ENCODE data around the gene ANKS1B.

Gene ANKS1B

DNA sequence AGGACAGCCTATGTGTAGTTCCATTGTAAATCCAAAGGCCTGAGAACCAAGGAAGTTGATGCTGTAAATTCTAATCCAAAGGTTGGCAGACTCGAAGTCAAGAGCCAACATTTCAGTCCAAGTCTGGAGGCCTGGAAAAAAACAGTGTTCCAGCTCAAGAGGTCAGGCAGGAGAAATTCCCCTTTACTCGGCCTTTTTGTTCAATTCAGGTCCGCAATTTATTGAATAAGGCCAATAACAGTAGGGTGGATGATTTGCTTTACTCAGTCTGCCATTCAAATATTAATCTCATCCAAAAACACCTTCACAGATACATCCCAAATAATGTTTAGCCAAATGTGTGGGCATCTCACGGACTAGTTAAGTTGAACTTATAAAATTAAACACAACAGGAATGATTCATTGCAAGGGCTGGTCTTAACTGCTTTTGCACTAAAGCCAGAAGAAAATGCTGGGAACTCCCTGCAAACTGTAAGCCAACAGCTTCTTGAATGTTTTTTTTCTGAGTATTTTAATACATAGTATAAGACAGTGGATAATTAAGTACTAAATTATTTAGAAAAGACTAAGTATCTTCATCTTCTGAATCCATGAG lies 534.6 kb downstream of the ANKS1B start:
- no peak for DNase-seq (ENCODE audit: low read depth)

DNA sequence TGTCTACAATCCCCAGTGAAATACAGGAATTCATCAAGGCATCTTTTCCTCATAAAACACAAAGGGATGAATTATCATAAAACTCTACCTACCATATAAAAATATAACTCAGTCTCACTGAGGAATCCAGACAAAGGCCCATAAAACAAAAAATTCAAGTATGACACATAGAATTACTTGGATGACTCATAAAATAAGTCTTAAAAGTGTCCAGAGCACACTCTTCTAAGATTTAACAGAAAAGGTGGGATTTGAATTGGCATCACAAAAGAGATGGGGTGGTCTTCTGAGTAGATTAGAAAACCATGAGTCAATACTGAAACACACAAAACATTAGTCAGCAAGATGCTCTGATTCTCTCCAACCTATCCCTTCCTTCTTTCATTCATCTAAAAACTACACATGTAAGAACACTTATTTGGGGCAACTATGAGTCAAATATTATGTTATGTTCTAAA lies 539.8 kb downstream of the ANKS1B start:
- no peak for DNase-seq (ENCODE audit: low read depth)

DNA sequence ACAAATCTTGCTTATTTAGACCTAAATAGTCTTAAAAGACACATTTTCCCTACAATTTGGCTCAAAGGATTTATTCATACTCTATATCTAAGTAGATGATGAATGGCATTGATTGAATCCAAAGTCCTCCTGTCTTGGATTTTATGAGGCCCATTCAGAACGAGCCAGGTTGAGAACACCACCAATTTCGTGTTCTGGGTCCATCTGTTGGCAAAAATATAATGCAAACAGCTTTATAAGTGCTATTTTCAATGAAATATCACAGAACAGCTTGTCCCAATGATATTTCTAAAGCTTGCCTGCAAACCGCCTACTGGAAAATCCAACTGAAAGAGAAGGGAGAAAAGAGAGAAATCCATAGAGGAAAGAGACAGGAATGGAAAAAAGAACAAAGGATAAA lies 542.0 kb downstream of the ANKS1B start:
- DNase-seq (ENCODE audit: low read depth) = no peak

DNA sequence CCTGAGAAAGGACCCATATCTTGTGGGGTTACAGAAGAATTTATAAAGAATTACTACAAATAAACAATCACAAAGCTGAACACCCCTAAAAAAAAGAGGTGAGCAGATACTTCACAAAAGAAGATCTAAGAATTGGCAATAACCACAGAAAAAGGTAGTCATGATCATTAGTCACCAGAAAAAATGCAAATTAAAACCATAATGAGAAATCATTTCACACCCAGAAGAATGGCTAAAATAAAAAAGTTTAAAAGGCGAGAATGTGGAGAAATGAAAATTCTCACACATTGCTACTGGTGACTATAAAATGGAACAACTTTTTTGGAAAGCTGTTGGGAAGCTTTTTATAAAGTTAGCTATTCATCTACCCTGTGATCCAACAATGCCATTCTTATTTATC lies 545.3 kb downstream of the ANKS1B start:
- DNase-seq (ENCODE audit: low read depth) = no peak

DNA sequence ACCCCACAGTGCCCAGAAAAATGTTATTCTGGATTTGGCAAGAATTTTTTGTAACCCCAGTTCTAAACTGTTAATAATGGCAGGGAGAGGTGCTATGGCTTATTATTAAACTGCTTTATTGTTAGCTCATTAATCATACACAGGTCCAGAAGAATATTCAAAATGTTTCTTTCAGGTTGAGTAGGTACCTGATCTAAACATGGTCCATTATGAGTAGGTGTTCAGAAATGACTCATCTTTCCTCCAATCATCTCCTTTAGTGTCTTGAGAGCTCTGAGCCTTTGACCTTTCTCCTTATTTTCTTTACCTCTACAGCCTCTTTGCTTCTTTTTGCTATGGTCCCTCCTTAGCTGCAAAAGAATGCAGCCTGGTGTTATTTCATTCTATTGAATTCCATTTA lies 548.2 kb downstream of the ANKS1B start:
- DNase-seq (ENCODE audit: low read depth) = no peak

DNA sequence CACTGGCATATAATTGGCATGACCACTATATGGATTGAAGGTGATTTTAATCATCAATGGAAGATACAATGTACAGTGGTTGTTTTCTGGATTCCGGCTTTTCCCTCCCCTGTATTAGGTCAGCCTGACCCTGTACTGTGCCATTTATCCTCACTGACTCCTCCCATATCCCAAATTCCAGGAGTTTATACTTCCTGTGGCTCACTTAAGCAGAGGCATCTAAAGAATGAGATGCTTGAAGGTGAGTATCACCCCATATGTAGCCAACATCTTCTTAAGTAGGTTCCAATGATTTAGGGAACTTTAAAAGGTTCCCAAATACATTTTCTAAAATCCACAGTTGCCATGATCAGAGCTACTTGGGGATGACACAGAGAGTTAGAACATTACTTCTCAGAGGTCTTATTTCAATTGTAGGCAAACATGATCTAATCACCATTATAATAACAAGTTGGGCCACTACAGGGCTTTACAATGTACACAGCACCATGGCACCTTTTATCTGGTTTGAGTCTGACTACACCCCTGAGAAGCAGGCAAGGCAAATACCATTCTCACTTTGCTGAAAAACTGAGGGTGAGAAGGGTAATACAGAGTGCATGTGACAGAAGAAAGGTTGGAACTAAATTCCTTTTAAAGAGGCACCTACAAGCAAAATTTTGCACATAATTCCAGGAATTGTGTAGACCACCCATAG lies 549.5 kb downstream of the ANKS1B start:
- no peak for DNase-seq (ENCODE audit: low read depth)

DNA sequence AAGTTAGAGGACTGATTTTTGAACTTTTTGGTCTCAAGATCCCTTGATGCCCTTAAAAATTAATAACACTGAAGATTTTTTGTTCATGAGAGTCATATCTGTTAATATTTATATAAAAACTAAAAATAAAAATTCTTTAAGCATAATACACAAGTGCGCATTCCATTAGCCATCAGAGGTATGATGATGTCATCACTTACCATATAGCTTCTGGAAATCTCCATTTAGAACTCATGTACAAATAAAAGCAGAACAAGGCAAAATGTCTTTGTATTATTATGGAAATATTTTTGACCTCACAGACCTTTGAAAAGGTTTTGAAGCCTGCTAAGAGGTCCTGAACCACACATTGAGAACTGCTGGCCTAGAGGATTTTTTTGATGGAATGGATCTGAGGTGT lies 551.6 kb downstream of the ANKS1B start:
- no peak for DNase-seq (ENCODE audit: low read depth)

DNA sequence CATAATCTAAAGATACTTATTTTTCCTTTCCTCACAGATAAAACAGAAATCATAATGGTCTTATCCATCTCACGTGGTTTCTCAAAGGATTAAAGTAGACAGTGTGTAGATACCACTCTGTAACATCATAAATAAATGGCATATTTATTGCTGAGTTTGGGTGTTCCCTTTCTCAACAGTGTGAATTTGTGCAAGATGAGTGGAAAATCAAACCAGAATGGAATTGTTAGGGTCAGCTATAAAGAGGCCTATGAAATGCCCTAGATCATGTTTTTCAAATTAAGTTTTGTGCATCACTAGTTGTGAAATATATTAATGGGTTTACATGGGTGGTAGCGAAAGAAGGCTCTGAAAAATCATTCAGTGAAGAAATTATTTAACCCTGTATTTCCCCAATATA lies 553.5 kb downstream of the ANKS1B start:
- DNase-seq (ENCODE audit: low read depth) = no peak

DNA sequence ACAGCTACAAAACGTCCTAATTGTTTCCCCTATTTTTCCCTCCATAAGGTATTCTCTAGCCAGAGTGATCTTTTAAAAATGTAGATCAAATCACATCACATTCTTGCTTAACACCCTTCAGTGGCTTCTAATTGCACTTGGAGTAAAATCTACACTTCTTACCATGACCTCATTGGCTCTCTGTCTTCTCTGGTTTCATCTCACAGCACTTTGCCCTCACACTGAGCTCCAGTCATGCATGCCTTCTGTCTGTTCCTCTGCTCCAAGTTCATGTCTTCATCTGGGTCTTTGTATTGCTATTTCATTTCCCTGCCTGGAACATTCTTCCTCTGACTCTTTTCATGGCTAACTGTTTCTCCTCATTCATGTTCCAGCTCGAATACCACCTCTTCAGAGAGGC lies 557.6 kb downstream of the ANKS1B start:
- no peak for DNase-seq (ENCODE audit: low read depth)

DNA sequence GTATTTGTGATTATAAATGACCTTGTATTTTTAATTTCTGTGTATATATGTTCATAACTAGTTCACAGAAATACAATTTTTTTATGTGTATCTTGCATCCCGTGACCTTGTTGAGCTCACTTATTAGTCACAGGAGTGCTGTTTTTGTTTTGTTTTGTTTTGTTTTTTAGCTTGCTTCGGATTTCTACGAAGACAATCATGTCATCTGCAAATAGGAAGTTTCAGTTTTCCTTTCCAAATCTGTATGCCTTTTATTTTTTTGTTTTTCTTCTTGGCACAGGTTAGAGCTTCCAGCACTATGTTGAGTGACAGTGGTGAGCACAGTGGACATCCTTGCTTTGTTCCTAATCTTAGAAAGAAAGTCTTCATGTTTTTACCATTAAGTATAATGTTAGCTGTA lies 566.4 kb downstream of the ANKS1B start:
- DNase-seq (ENCODE audit: low read depth) = no peak

DNA sequence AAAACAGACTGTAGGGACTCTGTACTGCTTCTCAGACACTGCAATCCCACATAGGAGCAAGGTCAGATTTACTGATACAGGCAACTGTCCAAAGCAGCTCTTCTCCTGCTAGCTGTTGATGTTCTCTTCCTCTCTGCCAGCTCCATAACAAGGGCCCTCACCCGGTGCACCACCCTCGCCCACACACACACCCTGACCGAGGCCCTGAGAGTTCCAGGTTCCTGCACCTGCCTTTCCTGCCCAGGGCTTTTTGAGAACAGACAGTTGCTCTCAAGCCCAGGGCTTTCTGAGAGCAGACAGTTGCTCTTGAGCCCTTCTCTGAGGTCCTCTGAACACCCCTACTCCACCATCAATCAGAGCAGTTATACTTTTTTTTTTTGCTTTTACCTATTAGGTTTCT lies 571.0 kb downstream of the ANKS1B start:
- no peak for DNase-seq (ENCODE audit: low read depth)

DNA sequence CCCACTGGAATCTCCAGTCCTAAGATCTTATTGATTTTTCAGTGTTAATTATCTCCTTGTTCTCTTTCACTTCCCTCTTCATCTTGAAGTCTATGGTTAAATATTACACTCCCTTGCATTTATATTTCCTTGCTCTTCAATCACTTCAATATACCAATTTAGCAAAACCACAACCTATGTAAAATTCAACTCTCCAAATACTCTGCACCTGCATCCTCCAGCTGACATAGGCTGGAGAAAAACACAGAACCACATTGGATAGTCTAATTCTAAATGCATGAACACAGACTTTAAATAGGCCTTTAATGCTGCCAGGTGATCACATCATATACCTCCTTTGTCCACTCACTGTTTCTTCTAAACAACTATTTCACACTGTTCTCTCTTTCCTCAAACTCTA lies 591.0 kb downstream of the ANKS1B start:
- DNase-seq (ENCODE audit: low read depth) = no peak

DNA sequence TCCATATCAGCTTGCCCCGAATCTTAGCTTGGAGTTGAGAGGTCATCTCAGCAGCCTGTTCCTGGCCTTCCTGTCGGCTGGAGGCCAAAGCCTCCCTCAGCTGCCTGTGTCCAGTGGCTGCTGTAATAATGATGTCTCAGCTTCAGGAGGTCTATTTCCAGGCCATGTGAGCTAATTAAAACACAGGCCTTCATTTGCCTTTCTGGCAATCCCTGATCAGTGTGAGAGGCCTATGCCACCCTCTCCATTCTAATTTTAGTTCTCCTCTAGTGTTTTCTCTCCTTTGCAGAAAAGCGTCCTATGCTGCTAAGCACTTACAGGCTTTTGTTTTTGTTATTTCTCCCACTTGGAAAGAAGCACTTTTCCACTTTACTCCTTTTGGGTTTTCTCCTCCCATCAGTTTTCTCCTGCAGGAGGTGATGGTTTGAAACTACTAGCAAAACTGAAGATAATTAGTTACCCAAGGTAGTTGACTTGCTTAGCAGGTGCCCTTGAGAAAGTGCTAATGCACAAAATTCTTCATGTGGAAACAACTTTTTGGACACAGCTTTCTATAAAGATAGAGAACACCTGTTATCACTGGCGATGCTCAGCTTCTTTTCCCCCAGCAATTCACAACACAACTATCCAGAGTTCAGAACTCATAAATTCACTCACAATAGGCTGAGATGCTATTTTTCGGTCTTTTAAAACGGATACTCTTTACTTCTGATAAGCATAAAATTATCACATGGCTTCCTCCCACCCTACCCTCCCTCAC lies 592.5 kb downstream of the ANKS1B start:
- DNase-seq (ENCODE audit: low read depth) = no peak

DNA sequence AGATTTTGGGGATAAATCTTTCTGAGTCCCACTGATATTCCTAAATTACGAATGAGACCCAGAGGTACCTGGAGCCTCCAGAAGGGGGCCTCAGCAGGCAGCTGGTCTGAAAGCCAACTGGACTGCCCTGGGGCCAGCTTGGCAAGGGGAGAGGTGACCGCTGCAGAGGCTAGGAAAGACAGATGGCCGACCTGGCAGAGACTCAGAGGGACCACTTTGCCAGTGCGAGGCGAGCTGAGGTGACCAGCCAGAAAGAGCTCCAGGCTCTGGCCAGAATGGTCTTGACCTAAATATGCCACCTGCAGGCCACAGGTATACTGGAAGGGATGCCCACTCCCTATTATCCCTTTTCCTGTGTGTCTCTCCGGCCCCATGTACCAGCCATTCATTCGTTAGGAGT lies 594.0 kb downstream of the ANKS1B start:
- no peak for DNase-seq (ENCODE audit: low read depth)

DNA sequence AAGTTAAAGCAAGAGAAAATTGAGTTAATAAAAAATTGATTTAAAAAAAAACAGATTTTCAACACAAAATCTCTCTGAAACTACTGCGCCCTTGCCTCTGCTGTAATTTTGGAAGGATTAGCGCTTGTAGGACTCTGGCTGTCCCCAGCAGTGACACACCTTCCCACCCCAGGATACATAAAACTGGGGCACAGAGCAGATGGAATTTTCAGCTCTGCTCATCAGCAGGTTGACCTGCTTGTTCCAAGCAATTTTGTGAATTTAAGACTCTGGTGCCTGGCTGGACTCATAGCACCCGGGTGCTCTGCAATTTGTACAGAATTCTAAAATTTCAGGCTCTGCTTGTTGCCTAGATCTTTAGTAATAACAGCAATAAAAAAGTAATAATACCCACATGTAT lies 595.0 kb downstream of the ANKS1B start:
- no peak for DNase-seq (ENCODE audit: low read depth)

DNA sequence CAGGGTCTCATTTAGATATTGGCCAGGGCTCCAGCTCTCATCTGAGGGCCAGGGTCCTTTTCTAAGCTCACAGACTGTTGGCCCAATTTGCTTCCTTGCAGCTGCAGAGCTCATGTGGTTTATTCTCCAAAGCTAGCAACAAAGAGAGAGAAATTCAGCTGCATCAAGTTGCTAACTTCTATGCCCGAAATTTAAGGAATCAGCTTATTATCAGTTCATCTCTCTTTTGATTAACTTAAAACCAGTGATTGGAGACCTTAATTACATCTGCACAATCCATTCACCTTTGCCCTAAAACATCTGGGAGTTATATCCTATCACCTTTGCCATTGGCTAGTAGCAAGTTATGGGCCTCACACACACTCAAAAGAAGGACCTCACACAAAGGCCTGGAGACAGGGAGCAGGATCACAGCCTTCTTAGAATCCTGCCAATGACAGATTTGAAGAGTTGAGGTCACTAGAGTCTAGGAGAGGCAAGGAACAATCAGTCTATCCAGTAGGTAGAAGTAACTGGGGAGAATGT lies 596.0 kb downstream of the ANKS1B start:
- no peak for DNase-seq (ENCODE audit: low read depth)

DNA sequence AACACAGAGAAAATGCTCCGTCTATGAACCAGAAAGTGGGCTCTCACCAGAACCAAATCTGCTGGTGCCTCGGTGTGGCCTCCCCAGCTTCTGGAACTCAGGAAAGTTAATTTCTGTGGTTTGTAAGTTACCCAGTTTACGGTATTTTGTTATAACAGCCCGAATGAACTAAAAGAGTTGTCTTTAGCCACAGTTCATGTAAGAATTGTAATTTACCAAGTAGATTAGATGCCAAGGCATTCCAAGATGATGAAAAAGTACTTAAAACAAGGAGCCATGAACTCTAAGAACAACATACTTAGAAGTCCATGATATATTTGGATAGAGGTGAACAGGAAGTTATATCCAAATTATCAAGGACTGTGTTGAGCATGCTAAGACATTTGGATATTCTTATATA lies 597.1 kb downstream of the ANKS1B start:
- no peak for DNase-seq (ENCODE audit: low read depth)

DNA sequence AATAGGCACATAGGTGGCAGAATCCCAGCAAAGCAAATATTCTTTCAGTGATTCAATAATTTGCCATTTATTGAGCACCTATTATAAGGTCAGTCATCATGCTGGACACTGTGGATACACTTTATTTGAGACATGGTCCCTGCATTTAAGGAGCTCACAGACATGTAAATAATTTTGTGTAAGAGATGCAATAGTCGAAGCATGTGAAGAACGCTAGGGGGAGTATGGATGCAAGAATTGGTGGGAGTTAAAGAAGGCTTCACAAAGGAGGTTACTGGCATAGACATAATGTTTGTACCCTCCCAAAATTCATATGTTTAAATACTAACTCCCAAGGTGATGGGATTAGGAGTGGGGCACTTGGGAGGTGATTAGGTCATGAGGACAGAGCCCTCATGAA lies 597.8 kb downstream of the ANKS1B start:
- DNase-seq (ENCODE audit: low read depth) = no peak

DNA sequence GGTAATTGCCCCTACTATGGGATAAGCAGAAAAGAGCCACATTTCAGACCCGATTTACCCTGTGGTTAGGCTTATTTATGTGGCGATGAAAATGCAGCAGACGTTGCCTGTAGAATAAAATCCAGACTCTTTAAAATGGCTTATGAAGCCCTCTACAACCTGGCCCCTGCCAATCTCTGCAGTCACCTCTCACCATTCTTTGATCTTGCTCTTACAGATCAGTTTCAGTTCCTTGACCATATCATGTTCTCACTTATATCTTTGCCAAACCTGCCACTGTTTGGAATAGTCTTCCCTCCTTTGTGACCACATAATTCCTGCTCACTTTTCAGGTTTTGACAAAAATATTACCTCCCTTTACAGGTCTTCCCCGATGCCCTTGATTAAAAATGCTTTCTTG lies 601.5 kb downstream of the ANKS1B start:
- DNase-seq (ENCODE audit: low read depth) = no peak

DNA sequence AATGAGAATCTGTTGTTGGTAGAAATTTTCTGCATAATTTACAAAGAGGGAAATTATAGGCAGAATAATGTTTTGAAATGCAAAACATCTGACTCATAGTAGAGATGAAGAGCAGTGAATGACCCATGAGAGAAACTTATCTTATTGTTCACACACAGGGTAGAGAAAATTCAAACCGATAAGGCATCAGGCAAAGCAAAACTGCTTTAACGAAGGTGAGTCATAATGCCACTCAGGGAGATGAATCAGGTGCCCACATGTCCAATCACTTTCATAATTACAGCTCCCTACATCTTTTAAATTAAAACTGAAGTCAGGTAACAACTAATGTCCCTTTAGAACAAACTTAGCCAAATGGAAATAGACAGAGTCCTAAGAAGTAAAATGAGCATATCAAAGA lies 602.7 kb downstream of the ANKS1B start:
- DNase-seq (ENCODE audit: low read depth) = no peak

DNA sequence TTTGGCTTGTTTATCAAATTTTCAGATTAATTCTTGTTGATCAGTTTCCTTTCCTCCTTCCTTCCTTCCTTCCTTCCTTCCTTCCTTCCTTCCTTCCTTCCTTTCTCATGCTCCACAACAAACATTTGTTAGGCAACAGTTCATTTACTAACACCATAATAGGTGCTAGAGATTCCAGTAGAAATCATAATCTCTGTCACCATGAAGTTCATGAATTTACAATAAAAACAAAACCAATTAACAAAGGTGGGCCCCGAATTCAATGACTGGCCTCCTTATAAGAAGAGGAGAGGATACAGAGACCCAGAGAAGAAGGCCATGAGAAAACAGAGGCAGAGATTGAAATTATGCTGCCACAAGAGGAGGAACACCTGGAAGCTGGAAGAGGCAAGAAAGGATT lies 604.0 kb downstream of the ANKS1B start:
- DNase-seq (ENCODE audit: low read depth) = no peak

DNA sequence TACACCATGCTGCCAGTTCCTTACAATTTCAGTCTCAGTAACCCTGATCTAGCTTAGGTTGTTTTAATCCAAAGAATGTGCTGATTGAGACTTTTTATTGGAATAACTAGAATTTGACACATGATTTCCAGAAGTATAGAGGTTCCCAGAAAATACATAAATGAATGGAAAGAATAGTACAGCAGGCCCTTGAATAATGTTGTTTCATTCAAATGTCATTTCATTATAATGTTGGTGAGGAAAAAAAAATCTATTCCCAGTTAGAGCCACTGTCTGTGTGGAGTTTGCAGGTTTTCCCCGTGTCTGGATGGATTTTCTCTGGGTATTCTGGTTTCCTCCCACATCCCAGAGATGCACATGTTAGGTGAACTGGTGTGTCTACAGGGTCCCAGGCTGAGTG lies 610.7 kb downstream of the ANKS1B start:
- DNase-seq (ENCODE audit: low read depth) = no peak

DNA sequence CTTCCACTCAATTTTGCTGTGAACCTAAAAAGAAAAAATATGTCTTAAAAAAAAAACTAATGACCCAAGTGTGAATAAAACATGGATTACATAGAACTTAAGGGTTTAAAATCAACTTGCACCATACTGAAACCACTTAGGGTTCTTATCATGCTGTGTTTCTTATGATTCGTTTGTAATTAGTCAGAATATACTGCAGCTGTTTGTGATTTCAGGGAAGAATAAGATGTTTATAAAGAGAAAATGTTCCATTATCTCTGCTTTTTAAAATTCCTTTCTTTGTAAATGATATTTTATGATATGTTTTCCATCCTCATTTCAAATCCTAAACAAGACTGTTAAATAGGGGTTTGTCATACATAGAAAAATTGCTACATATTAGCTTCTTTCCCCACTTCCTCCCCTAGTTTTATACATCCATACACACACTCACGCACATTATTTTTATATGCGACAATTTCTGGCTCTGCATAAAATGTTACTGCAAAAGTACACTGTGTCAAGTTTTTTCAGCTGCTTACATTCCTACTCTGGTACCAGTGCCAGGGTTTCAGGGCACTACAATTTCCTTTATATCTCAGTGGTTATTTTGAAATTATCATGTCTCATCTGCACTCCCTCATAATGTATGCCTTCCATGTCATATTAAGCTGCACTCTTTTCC lies 612.3 kb downstream of the ANKS1B start:
- DNase-seq (ENCODE audit: low read depth) = no peak

All from stimulated activated CD8-positive, alpha-beta memory T cell treated with anti-CD3 and anti-CD28 coated beads, Interleukin-7, amount 100 ng/mL, for 24 hours (primary cell).